Esophagus squamous epithelium (tissue), 4 donors: ENCODE measurements around the gene XRN1.

Experiments used
- CTCF ChIP-seq, 6 experiments: fragments of 450-650 bp in 4 of 6; fragments of 200-600 bp in 2 of 6; sonication (generic) in 2 of 6; IDR thresholded peaks; one replicate each; pipeline ENCODE4 v1.5.1; 2016 to 2019; ENCODE audit warnings: antibody characterized with exemption in 6 of 6, mild to moderate bottlenecking in 4 of 6, moderate library complexity in 4 of 6
- POLR2A ChIP-seq, 4 donors: fragments of 450-650 bp; IDR thresholded peaks; one replicate each; pipeline ENCODE4 v1.6.1; 2017; ENCODE audit warnings: antibody characterized with exemption in 4 of 4, mild to moderate bottlenecking in 4 of 4, moderate library complexity in 3 of 4

- TF ChIP-seq CTCF (IDR thresholded peaks at IDR 0.05) (no peak), POLR2A (IDR thresholded peaks at IDR 0.05) (no peak)
These were observed 91.0 kb downstream of the XRN1 start for GRCh38 chr3:142356818-142357217.
